KOPT-K1 (cell line): ENCODE measurements around the gene SETD4.

ENCODE experiments used
- H3K27ac ChIP-seq: fragments of 200-600 bp; sonication (generic); 2 replicates; pipeline ENCODE4 v1.5.1; 2016; ENCODE audit warnings: antibody characterized with exemption, mild to moderate bottlenecking, low read depth, low read length; ENCODE audit not compliant: poor library complexity, severe bottlenecking
- H3K36me3 ChIP-seq: fragments of 200-600 bp; sonication (generic); 2 replicates; pipeline ENCODE4 v1.5.1; 2017; ENCODE audit warnings: antibody characterized with exemption, mild to moderate bottlenecking, low read length, moderate library complexity; ENCODE audit not compliant: insufficient read depth
- H3K9me3 ChIP-seq: fragments of 200-600 bp; sonication (generic); 2 replicates; pipeline ENCODE4 v1.5.1; 2017; ENCODE audit warnings: antibody characterized with exemption, low read length, mild to moderate bottlenecking; ENCODE audit not compliant: insufficient read depth, poor library complexity, severe bottlenecking

The SETD4 gene

GRCh38 chr21:36021251-36021837, 39.0 kb downstream of the SETD4 start:
- Histone ChIP-seq H3K27ac (no peak overlapping the region), H3K9me3 (no peaks in the 10 kb centered on the region), H3K36me3 (no peaks in the 10 kb centered on the region)

GRCh38 chr21:36015045-36015444, 45.3 kb downstream of the SETD4 start:
- H3K36me3 ChIP-seq: no peaks in the 10 kb centered on the region
- H3K27ac ChIP-seq: no peak overlapping the region

GRCh38 chr21:36010801-36011200, 49.5 kb downstream of the SETD4 start:
- no peaks in the 10 kb centered on the region for H3K9me3 ChIP-seq
- no peak overlapping the region for H3K27ac ChIP-seq
- no peaks in the 10 kb centered on the region for H3K36me3 ChIP-seq

More at GRCh38 chr21:36015045-36015444, 45.3 kb downstream of the SETD4 start:
- H3K9me3 ChIP-seq: no peaks in the 10 kb centered on the region

GRCh38 chr21:36008505-36008904, 51.8 kb downstream of the SETD4 start:
- H3K36me3 ChIP-seq: no peaks in the 10 kb centered on the region
- peaks cover 6% of the 10 kb centered on the region for H3K9me3 ChIP-seq
- no peak overlapping the region for H3K27ac ChIP-seq

- peak overlapping the region; percentile 56 for H3K27ac ChIP-seq
- H3K9me3 ChIP-seq: peaks cover 13% of the 10 kb centered on the region
- H3K36me3 ChIP-seq: no peaks in the 10 kb centered on the region
Observed at GRCh38 chr21:36005879-36006400, 54.4 kb downstream of the SETD4 start.

GRCh38 chr21:36005018-36005417, 55.3 kb downstream of the SETD4 start:
- Histone ChIP-seq H3K36me3 (no peaks in the 10 kb centered on the region), H3K27ac (peak overlapping the region; percentile 56), H3K9me3 (peaks cover 13% of the 10 kb centered on the region)

GRCh38 chr21:36004441-36004840, 55.9 kb downstream of the SETD4 start:
- Histone ChIP-seq H3K36me3 (no peaks in the 10 kb centered on the region), H3K27ac (no peak overlapping the region), H3K9me3 (peaks cover 13% of the 10 kb centered on the region)

- no peak overlapping the region for H3K27ac ChIP-seq
- peaks cover 13% of the 10 kb centered on the region for H3K9me3 ChIP-seq
- no peaks in the 10 kb centered on the region for H3K36me3 ChIP-seq
Observed at GRCh38 chr21:36003776-36004175, 56.5 kb downstream of the SETD4 start.

GRCh38 chr21:35996217-35996616, 64.1 kb downstream of the SETD4 start:
- Histone ChIP-seq H3K9me3 (no peaks in the 10 kb centered on the region), H3K36me3 (no peaks in the 10 kb centered on the region), H3K27ac (no peak overlapping the region)

- no peak overlapping the region for H3K27ac ChIP-seq
- no peaks in the 10 kb centered on the region for H3K36me3 ChIP-seq
- no peaks in the 10 kb centered on the region for H3K9me3 ChIP-seq
Observed at GRCh38 chr21:35995522-35996088, 64.7 kb downstream of the SETD4 start.

- H3K36me3 ChIP-seq: no peaks in the 10 kb centered on the region
- H3K9me3 ChIP-seq: no peaks in the 10 kb centered on the region
- H3K27ac ChIP-seq: no peak overlapping the region
Observed at GRCh38 chr21:35994613-35995012, 65.7 kb downstream of the SETD4 start.

GRCh38 chr21:35993875-35994490, 66.3 kb downstream of the SETD4 start:
- Histone ChIP-seq H3K27ac (no peak overlapping the region), H3K36me3 (no peaks in the 10 kb centered on the region), H3K9me3 (no peaks in the 10 kb centered on the region)

GRCh38 chr21:35991131-35991530, 69.2 kb downstream of the SETD4 start:
- H3K36me3 ChIP-seq: no peaks in the 10 kb centered on the region
- H3K27ac ChIP-seq: no peak overlapping the region
- no peaks in the 10 kb centered on the region for H3K9me3 ChIP-seq

- no peak overlapping the region for H3K27ac ChIP-seq
- H3K36me3 ChIP-seq: no peaks in the 10 kb centered on the region
- no peaks in the 10 kb centered on the region for H3K9me3 ChIP-seq
Observed at GRCh38 chr21:35990609-35991008, 69.7 kb downstream of the SETD4 start.

GRCh38 chr21:35989138-35989735, 71.1 kb downstream of the SETD4 start:
- H3K27ac ChIP-seq: no peak overlapping the region

More at GRCh38 chr21:35989138-35989735, 71.1 kb downstream of the SETD4 start:
- no peaks in the 10 kb centered on the region for H3K36me3 ChIP-seq
- no peaks in the 10 kb centered on the region for H3K9me3 ChIP-seq
